HG03196 (cell line): Measurements from ENCODE around the gene SULF2.

Experiments used
- ATAC-seq: cut with Tn5 transposase; IDR thresholded peaks from one replicate; pipeline ENCODE4 v1.9.1; 2021; ENCODE audit not compliant: unreplicated experiment

The SULF2 gene

GRCh38 chr20:47672886-47673670, 112.2 kb downstream of the SULF2 start:
- no peak for ATAC-seq

DNA sequence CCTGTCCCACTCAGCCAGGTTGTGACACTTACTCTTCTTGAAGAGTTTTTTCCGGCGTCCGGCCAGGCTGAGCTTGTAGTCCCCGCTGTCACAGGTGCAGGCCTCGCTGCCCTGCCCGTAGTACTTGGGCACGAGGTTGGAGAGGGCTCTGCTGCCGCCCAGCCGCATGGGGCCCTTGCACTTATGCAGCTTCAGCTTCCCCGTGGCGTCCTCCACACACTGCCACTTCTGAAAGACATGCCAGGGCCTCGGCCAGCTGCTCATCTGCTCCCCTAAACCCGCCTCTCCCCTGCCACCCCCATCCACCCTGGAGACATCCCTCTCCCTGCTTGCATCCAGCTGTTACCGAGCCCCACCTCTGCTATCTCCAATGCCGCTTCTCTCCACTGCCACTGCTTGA, 113.1 kb downstream of the SULF2 start:
- ATAC-seq = no peak

DNA sequence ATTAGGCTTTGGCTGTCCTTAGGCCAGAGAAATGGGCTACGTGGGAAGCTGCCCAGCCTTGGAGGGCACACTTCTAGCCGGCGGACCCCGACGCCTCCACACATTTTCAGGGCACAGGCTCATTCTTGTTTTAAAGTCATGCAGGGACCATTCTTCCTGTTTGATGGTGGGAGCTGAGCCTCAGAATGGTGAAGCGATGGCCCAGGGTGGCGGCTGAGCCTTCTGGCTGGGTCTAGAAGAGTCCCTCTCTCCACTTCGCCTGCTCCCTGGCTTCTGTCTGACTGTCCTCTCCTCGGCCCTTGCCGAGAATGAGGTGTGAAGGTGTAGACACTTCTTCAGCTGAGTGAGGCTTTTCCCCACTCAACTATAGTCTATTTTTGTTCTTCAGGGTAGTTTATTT, 114.4 kb downstream of the SULF2 start:
- no peak for ATAC-seq

GRCh38 chr20:47669927-47670890, 115.1 kb downstream of the SULF2 start:
- ATAC-seq = no peak

DNA sequence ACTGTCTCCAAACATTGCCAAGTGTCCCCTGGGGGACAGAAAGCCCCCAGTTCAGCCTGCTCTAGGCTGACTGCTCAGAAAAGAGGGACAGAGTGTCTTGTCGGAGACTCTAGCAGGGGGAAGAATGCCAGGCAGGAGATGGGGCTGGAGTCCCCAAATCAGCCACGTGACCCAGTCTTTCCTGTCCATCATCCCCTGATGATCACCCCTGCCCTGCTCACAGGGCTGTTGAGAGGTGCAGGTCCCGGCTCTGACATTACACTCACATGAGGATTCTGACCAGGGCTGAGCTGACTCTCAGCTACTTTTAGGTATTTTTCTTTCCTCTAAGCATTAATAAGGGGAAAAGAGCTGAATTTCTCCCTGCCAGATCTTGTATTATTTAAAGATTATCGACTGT, 115.8 kb downstream of the SULF2 start:
- ATAC-seq = no peak

DNA sequence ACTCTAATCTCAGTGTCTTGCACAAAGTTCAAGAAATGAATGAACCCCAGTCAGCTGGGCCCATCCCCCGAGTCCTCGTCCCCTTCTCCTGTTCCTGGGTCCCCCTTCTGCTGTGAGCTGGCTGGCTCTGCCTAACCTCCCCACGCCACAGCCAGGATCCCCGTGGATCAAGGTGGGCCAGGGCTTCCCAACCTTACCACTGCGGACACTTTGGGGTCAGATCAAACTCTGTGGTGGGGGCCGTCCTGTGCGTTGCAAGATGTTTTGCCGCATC, 116.2 kb downstream of the SULF2 start:
- no peak for ATAC-seq

GRCh38 chr20:47668313-47669151, 116.7 kb downstream of the SULF2 start:
- ATAC-seq = no peak

DNA sequence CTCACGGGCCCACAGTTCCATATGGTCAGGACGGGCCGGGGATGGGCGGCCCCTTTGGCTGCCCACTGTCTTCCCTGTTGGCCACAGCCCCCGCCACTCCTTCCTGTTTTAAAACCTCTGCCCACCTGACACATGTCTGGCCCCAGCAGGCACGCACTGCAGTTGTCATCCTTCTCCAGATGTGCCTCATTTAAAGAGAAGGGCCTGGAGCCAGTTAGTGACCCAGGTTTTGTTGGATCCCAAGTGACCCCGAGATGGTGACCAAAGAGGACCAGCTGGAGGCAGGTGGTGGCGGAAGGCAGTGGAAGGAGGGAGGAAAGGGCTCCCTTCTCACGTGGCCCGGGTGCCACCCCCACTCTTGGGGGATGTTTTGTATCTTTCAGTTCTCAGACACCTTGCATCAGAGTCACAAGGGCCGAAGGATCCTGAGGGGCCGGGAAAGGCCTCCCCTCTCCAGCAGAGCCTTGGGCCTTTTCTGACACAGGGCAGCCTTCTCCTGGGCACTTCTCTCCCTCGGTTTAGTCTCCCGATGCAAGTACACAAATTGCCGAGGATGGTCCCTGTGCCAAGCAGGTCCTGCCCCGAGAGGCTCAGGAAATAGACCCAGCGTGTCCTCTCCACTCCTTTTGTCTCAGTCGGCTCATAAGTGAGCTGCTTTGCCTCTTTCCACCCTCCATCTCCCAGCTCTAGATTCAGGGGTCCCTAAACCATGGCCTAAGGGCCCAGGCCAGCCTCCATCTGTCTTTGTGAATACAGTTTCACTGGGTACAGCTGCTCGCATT, 117.6 kb downstream of the SULF2 start:
- ATAC-seq = no peak

- no peak for ATAC-seq
These were observed 118.2 kb downstream of the SULF2 start for GRCh38 chr20:47667086-47667485.

- no peak for ATAC-seq
These were observed 119.0 kb downstream of the SULF2 start for GRCh38 chr20:47666304-47666703.

DNA sequence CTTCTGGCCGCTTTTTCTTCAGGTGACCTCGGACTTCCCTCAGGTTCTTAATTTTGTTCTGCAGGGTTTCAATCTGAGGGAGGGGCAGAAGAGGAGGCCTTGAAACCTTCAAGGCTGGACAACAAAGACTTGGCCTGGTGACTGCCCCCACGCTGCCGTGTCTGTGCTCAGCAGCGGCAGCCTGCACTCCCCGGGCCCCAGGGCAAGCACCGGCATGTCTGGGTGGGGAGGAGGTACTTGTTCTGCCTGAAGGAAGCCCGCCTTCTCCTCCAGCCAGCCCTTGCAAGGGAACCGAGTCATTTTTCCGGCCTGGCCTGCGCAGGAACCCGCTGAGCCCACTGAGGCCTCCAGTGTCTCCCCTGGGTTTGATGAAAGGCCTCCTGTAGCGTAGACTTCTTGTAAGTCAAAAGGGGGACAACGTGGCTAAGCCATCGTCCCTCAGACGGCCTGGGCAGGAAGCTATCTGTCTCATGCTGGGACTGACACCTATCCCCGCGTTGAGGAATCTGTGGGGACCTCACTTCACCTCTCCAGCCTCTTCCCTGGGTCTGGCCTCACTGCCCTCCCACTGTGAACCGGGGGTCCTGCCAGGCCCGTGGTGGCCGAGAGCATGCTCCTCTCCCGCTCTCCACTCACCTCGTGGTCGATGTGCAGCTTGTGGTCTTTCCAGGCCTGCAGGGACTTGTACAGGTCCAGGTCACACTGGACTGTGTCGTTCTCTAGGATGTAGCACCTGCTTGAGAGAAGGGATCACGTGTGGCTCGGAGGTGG, 119.9 kb downstream of the SULF2 start:
- ATAC-seq = no peak

DNA sequence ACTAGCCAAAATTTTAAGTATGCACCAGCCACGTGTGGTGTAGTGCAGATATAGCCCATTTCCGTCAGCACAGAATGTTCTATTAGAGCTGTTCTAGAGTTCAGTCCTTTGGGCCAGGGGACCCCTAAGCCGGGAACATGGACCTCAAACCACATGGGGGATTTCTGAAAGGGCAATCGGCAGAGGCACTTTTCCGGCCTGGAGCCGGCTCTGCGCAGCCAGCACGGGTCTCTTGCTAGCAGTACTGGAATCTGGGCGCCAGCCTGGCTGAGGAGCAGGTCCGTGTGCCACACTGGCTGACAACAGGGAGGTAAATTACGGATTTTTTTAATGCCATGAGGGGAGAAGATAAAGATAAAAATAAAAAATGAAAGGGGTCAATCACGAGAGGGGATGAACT, 120.5 kb downstream of the SULF2 start:
- ATAC-seq = no peak

DNA sequence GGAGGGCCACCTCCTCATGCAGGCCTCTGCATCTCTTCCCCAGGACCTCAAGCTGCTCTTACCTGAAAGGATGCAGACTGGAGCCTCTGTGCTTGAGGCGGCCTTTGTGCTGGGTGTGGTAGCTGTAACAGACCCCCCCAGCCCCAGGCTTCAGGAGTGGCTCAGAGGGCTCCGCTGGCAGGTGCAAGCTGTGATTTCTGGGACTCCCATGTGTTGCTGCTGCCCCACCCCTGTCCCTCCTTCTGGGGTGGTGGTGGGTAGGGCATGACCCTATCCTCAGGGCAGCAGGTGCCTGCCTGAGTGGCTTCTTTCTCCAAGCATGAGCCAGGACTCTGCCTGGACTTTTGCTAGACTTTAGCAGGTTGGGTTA, 121.2 kb downstream of the SULF2 start:
- ATAC-seq = no peak

DNA sequence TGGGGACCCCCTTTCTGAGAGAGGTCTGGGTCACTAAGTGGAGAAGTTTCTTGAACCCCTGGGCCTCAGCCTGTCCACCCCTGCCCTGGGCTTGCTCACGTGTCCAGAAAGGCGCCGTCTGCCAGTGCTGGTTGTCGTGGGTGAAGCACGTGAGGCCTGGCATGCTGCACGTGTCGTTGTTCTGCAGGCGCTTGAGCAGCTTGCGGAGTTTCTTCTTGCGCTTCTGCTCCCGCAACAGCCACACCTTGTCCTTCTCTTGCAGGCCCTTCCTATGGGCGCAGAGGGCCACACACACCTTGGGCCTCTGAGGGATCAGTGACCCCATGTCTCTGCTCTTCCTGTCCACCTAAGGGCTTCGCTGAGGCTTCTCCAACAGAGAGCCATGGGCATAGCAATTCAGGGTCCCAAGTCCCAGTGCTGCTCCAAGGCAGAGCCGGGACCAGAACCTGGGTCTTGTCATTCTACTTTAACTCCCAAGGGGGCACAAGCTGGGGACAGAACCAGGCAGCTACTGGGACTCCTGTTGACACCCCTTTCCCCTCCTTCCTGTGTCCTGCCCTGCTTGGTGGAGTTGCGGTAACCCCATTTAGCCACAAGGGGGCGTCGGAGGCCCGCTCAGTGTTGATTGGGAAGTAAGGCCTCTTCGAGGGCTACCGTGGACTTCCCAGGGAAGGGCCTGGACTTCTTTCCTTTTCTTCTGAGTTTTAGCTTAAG, 121.8 kb downstream of the SULF2 start:
- peak; percentile 44 for ATAC-seq

DNA sequence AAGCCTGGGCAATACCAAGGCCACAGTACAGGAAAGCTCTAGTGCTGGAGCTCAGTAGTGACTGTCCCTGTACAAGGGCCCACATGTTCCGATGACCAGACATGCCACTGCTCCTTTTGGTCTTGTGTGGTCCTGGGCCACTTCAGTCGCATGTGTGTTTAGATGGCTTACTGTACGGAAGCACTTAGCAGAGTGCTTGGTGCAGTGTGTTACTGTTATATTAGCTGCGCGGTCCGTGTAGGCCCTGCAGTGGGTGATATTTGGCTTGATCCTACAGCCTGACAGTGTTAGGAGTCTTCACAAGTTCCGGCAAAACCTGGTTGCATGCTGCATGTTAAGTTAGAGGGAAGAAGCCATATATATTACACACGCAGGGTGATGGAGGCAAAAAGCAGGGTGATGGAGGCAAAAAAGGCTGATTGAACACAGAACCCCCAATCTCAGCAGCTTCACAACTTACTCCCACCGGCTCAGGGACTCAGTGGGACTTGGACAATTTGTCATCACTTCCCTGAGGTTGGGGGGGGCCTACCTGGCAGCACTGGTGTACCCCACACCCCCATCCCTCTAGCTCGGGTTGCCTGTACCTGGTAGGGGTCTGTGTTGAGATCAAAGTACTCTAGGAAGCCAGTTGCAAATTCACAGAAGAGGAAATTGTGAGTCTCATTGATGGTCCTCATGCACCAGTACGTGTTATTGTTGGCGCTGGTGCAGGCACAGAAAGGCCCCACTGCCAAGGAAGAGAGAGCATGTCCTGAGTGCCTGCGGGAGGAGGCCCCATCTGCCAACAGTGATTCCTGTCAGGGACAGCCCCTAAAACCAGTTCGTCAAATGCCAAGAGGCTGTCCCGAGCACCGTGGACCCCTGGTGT, 122.6 kb downstream of the SULF2 start:
- no peak for ATAC-seq

- no peak for ATAC-seq
These were observed 123.6 kb downstream of the SULF2 start for GRCh38 chr20:47661714-47662113.

DNA sequence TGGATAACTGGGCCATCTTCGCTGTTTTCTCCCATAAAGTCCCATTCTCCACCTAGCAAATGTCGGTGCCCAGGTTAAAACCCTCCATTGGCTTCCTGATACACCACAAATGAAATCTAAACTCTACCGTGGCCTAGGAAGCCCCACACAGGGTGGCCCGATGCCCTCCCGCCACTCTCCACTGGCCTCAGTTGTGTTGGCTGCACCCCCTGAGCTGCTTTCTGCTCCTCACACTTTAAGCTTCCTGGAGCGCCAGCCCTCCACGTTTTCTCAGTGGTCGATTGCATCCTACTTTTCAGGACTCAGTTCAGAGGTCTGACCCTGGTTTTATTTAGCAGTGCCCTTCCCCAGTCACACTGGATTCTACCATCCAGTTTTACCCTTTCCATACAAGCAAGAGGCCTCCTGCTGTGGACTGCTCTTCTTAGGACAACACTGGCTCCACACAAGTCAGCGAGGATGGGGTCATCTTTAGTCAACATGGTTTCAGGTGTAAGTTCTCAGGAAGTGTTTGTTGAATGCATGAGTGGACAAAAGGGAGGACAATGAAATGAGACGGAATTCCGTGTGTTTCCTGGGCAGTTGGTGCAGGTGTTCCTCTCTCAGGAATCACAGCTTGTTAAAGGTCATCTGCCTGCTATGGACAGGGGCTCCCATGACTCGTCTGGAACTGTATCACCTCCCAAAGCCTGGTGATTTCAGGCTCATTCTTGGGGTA, 124.1 kb downstream of the SULF2 start:
- no peak for ATAC-seq

DNA sequence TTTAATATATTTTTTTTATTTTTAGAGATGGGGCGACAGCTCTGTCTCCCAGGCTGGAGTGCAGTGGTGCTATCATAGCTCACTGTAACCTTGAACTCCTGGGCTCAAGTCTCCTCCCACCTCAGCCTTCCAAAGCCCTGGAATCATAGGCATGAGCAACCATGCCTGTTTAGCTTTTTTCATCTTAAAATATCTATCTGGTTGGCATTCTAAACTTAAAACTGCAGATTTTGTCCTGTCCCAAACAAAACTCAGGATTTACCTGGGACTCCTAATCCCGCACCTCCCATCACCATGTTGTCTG, 124.7 kb downstream of the SULF2 start:
- no peak for ATAC-seq
